Kidney (tissue), 14 donors: ENCODE measurements around the gene MYG1. TPM values are rescaled to one million over a fixed set of nuclear protein-coding genes. Genes with fewer than 3 reads are reported as not detected.
"Not testable (repeated sequence)": the region's sequence is repeated elsewhere in the genome, so short reads cannot be mapped to it uniquely, and the experiment has no call there.

Source experiments
- DNase-seq, 5 donors: peaks; one replicate each; pipeline ENCODE4 v3.0.0-alpha.2; 2013 to 2020
- FAIRE-seq: peaks from 2 replicates; lab custom pipeline; 2012; peaks lifted over from hg19 to GRCh38; lab: Jason Lieb, UNC
- H3K27ac ChIP-seq, 2 donors: one replicate each; pipeline ENCODE4 v1.7.0; 2013; ENCODE audit warnings: low read depth in 2 of 2, low read length in 2 of 2, inconsistent platforms in 1 of 2
- H3K27me3 ChIP-seq: one replicate; pipeline ENCODE4 v1.7.1; 2013; ENCODE audit warnings: low read length, inconsistent platforms; ENCODE audit not compliant: control insufficient read depth, insufficient read depth
- H3K36me3 ChIP-seq, 3 donors: one replicate each; pipeline versions ENCODE4 v1.7.0 to v1.7.1; 2013; ENCODE audit warnings: low read length in 3 of 3, control low read depth in 1 of 3, inconsistent platforms in 1 of 3; ENCODE audit not compliant: insufficient read depth in 3 of 3, control insufficient read depth in 2 of 3
- H3K4me1 ChIP-seq, 3 donors: one replicate each; pipeline versions ENCODE4 v1.7.0 to v1.7.1; 2013; ENCODE audit warnings: low read length in 3 of 3, inconsistent platforms in 1 of 3, low read depth in 1 of 3; ENCODE audit not compliant: control insufficient read depth in 2 of 3, insufficient read depth in 2 of 3
- H3K4me3 ChIP-seq, 3 donors: one replicate each; pipeline versions ENCODE4 v1.7.0 to v1.8.1; 2013; ENCODE audit warnings: low read length in 3 of 3, control low read depth in 1 of 3, inconsistent platforms in 1 of 3
- H3K9ac ChIP-seq, 3 donors: one replicate each; pipeline versions ENCODE4 v1.7.0 to v1.7.1; 2013; ENCODE audit warnings: low read length in 3 of 3, control low read depth in 1 of 3, inconsistent platforms in 1 of 3
- H3K9me3 ChIP-seq, 3 donors: one replicate each; pipeline versions ENCODE4 v1.7.0 to v1.7.1; 2013; ENCODE audit warnings: low read length in 3 of 3, control low read depth in 1 of 3, inconsistent platforms in 1 of 3; ENCODE audit not compliant: control insufficient read depth in 2 of 3, insufficient read depth in 1 of 3
- intact Hi-C: fragments of 100-400 bp; cut with DNase I; formaldehyde crosslinking; loops from one replicate; pipeline ENCODE4 v1.11.1; 2022
- polyA plus RNA-seq: library from polyadenylated mRNA; stranded (reverse); fragments of 350-450 nt; fragmentation: Illumina TruSeq; extraction: RNeasy Lipid Tissue Mini Kit (QIAGEN cat#74804); gene quantifications from one replicate; pipeline ENCODE4 v1.2.3, GENCODE V29; 2014; ENCODE audit warnings: low read depth, low replicate concordance; ENCODE audit not compliant: insufficient read depth
- total RNA-seq: library from RNA; stranded (reverse); fragmentation: NEBNext Ultra II Directional; extraction: Animal tissue kit (Norgen Biotek cat#: 25700); gene quantifications from one replicate; pipeline ENCODE4 v1.2.1, GENCODE V29; 2021
- TF ChIP-seq, protein P1 (sequence below): IDR thresholded peaks from 3 replicates; pipeline ENCODE4 v1.5.1; 2012; ENCODE audit warnings: mild to moderate bottlenecking, moderate library complexity, borderline replicate concordance; ENCODE audit not compliant: insufficient read depth; ENCODE audit errors: extremely low read depth
- donor health status: control.
- donor health status: control.
- donor health status: control.
- donor health status: control.
- donor health status: control.
- donor health status: DM: yes; HTN: yes; CAD: no.
- donor health status: Normal renal cell carcinoma (clear cell type).

The MYG1 gene
- total and polyA plus RNA-seq, 2 donors from 2014 or later: 49.0 to 105 TPM

GRCh38 chr12:53327435-53328042, 28.0 kb downstream of the MYG1 start:
- DNase-seq: peak in 1 of 5 donors; percentile 14
- Histone ChIP-seq H3K27ac (no peak overlapping the region), H3K27me3 (no peaks in the 10 kb centered on the region), H3K4me3 (no peak overlapping the region), H3K9ac (no peak overlapping the region), H3K36me3 (no peaks in the 10 kb centered on the region), H3K9me3 (no peaks in the 10 kb centered on the region), H3K4me1 (peaks cover 0 to 10% (median 9%) of the 10 kb centered on the region in 3 donors)
- TF ChIP-seq, protein P1, sequence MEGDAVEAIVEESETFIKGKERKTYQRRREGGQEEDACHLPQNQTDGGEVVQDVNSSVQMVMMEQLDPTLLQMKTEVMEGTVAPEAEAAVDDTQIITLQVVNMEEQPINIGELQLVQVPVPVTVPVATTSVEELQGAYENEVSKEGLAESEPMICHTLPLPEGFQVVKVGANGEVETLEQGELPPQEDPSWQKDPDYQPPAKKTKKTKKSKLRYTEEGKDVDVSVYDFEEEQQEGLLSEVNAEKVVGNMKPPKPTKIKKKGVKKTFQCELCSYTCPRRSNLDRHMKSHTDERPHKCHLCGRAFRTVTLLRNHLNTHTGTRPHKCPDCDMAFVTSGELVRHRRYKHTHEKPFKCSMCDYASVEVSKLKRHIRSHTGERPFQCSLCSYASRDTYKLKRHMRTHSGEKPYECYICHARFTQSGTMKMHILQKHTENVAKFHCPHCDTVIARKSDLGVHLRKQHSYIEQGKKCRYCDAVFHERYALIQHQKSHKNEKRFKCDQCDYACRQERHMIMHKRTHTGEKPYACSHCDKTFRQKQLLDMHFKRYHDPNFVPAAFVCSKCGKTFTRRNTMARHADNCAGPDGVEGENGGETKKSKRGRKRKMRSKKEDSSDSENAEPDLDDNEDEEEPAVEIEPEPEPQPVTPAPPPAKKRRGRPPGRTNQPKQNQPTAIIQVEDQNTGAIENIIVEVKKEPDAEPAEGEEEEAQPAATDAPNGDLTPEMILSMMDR: peak; percentile 15
- FAIRE-seq: no peak
- intact Hi-C loops: no loop called here

GRCh38 chr12:53328043-53328435, 28.5 kb downstream of the MYG1 start:
- Histone ChIP-seq H3K9me3 (no peaks in the 10 kb centered on the region), H3K4me1 (peaks cover 0 to 10% (median 9%) of the 10 kb centered on the region in 3 donors), H3K27me3 (no peaks in the 10 kb centered on the region), H3K36me3 (no peaks in the 10 kb centered on the region), H3K9ac (no peak overlapping the region), H3K4me3 (no peak overlapping the region), H3K27ac (no peak overlapping the region)
- FAIRE-seq: no peak
- intact Hi-C loops: no loop called here
- TF ChIP-seq, protein P1: no peak
- DNase-seq: peak in 2 of 5 donors; percentile 22 to 64

DNA sequence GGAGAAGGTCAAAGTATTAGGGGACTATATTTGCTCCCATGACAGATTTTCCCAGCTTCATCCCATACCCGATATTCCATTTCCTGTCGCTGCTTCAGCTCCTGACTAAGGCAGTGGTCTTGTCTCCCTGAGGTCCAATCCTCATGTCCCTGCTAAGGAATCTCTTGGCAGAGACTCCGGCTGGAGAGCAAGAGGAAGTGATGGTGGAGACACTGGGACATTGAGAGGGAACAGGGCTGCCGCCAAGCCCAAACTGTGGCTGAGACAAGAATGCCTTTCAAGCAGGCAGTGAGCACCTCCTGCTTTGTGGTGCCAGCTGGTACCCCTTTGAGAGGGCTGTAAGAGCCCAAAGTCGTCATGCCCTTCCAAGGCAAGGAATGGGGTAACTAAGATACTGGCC, 31.2 kb downstream of the MYG1 start:
- no peak overlapping the region for H3K4me3 ChIP-seq
- TF ChIP-seq, protein P1: no peak
- no peaks in the 10 kb centered on the region for H3K9me3 ChIP-seq
- peak in 1 of 5 donors; percentile 45 for DNase-seq
- intact Hi-C loops: loop anchor here (10.0 kb wide), 1 partner anchor 184 kb away; no protein-coding TSS in a partner anchor
- H3K36me3 ChIP-seq: no peaks in the 10 kb centered on the region
- H3K4me1 ChIP-seq: peaks cover 0 to 2% (median 0%) of the 10 kb centered on the region in 3 donors
- FAIRE-seq: no peak
- H3K27me3 ChIP-seq: no peaks in the 10 kb centered on the region
- H3K27ac ChIP-seq: no peak overlapping the region
- H3K9ac ChIP-seq: no peak overlapping the region

DNA sequence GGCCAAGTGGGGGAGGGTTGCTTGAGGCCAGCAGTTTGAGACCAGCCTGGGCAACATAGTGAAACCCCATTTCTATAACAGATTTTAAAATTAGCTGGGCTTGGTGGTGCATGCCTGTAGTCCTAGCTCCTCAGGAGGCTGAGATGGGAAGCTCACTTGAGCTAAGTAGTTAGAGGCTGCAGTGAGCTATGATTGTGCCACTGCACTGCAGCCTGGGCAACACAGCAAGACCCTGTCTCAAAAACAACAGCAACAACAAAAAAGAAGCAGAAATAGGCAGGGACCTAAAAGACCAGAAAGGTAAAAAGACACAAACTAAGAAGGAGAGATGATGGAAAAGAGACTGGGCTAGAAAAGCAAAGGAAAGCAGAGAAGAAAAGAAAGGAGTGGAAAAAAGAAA, 32.8 kb downstream of the MYG1 start:
- H3K9ac ChIP-seq, FAIRE-seq, H3K27me3 ChIP-seq, H3K4me1 ChIP-seq, H3K9me3 ChIP-seq, H3K36me3 ChIP-seq, H3K27ac ChIP-seq, H3K4me3 ChIP-seq: not testable (repeated sequence)
- intact Hi-C loops: loop anchor here (10.0 kb wide), 1 partner anchor 182 kb away; no protein-coding TSS in a partner anchor
- DNase-seq: peak in 1 of 5 donors; percentile 3
